PC-9 (cell line): Measurements from ENCODE around the gene LRRC37A2.
"Not testable (repeated sequence)": the region's sequence is repeated elsewhere in the genome, so short reads cannot be mapped to it uniquely, and the experiment has no call there.

ENCODE experiments used
- CTCF ChIP-seq: fragments of 200-600 bp; sonication (generic); conservative IDR thresholded peaks from 2 replicates; pipeline ENCODE4 v1.6.1; 2017; ENCODE audit warnings: mixed run types, antibody characterized with exemption, mild to moderate bottlenecking, moderate library complexity
- EZH2 ChIP-seq: fragments of 200-600 bp; sonication (generic); IDR thresholded peaks from 2 replicates; pipeline ENCODE4 v1.8.0; 2017; ENCODE audit warnings: antibody characterized with exemption, low read depth

DNA sequence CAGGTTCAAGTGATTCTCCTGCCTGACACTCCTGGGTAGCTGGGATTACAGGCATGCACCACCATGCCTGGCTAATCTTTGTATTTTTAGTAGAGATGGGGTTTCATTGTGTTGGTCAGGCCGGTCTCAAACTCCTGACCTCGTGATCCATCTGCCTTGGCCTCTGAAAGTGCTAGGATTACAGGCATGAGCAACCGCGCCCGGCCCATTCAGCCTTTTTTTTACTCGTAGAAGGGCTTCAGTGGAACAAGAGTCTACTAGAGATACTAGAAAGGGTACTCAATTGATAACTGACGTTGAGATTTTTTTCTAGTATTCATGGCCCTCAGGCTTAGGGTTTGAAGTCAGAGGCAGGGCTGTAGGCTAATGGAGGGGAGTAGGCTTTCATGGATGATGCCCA, 6.4 kb upstream of the LRRC37A2 start:
- TF ChIP-seq CTCF, EZH2: not testable (repeated sequence)
